ENCODE measurements around the gene BRAT1.
"Not testable (repeated sequence)": the region's sequence is repeated elsewhere in the genome, so short reads cannot be mapped to it uniquely, and the experiment has no call there.

BRAT1 gene

GRCh38 chr7:2535872-2536627, 19.3 kb downstream of the BRAT1 start:
- not testable (repeated sequence) for DNase-seq

DNA sequence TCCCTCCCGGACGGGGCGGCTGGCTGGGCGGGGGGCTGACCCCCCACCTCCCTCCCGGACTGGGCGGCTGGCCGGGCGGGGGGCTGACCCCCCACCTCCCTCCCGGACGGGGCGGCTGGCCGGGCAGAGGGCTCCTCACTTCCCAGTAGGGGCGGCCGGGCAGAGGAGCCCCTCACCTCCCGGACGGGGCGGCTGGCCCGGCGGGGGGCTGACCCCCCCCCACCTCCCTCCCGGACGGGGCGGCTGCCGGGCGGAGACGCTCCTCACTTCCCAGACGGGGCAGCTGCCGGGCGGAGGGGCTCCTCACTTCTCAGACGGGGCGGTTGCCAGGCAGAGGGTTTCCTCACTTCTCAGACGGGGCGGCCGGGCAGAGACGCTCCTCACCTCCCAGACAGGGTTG, 21.1 kb downstream of the BRAT1 start:
- DNase-seq = not testable (repeated sequence)

DNA sequence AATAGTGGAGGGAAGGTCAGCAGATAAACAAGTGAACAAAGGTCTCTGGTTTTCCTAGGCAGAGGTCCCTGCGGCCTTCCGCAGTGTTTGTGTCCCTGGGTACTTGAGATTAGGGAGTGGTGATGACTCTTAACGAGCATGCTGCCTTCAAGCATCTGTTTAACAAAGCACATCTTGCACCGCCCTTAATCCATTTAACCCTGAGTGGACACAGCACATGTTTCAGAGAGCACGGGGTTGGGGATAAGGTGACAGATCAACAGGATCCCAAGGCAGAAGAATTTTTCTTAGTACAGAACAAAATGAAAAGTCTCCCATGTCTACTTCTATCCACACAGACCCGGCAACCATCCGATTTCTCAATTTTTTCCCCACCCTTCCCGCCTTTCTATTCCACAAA, 21.8 kb downstream of the BRAT1 start:
- DNase-seq = not testable (repeated sequence)

DNA sequence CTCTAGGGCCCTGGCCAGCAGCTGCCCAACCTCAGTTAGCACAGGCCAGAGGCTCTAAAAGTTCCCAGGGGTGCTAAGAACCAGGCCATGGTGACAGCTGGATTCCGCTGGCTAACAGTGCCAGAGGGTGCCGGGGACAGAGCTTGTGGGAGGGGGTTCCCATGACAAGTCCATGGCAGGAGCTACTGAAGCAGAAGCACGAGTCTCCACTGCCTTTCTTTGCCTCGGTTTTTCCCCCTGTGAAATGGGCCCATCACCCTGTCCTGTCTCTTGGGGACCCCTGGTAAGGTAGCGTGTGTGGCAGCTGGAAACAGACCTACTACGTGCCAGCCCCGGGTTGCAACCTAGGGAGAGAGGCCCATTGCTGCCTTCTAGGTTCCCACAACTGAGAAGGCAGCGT, 22.5 kb downstream of the BRAT1 start:
- DNase-seq = not testable (repeated sequence)

DNA sequence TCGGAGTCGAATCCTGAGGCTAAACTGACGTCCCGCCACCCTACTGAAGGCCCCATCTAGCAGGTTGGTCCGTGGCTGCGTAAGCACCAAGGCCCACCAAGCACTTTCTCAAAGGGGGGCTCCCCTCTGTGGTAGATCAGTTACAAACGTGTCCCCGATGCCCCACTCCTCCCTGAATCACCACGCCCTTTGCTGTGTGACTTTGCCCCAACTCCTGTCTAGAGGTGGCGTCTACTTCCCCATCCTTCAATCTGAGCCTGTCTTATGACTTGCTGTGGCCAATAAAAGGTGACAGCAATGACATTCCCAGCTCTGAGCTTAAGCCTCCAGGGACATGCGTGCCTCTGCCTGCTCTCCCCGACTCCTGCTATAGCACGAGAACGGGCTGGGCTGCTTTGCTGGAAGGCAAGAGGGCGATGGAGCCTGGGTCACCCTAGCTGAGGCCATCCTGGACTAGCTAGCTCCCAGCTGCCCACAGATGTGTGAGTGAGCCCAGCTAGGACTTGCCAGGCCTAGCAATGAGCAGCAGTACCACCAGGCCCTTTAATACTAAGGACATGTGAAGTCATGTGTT, 23.0 kb downstream of the BRAT1 start:
- not testable (repeated sequence) for DNase-seq

DNA sequence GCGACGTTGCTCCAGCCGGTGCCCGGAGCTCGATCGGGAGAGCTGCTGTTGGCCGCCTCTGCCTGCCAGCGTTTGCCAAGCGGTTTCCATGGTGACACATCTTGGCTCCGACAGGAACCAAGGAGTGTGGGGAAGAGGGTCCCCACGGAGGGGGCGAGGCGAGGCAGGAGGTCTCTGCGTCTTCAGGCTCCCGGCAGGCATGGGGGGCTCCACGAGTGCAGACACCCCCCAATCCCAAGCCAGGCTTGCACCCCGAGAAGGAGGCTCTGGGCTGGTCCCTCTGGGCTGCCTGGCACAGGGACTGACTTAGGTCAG, 23.6 kb downstream of the BRAT1 start:
- DNase-seq = not testable (repeated sequence)

DNA sequence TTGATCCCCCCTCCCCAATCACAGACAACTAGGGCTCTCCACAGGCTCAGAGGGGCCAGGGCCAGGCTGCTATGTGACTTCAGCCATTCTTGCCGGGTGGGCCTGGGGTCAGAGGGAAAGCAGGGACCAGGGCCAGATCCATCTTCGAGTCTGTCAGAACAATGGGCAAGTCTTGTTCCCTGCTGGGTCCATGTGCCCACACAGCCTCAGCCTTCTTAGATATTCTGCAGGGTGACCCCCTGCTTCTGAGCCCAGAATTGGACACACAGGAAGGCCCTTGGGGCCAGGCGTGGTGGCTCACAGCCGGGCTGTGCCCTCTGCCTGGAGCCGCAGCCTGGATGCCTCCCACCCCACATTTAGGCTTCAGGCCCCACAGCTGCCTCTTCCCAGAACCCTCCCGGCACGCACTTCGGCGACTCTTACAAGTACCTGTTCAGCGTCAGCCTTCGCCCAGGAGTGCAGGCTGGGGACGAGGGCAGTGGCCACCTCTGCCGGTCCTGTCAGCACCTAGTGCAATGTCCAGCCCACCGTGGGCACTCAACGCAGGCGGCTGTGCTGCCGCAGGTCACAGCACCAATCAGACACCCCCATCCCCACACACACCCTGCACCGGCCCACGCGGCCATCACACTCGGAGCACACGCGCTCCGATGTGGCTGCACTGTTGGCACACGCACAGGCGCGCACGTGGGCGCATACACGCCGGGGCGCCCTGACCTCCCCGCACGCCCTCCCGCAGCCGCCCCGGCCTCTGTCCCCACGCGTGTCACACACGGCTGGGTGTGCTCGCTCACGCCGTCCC, 24.1 kb downstream of the BRAT1 start:
- not testable (repeated sequence) for DNase-seq

- peak; percentile 36 for DNase-seq
These were observed 25.0 kb downstream of the BRAT1 start for GRCh38 chr7:2530071-2530987.

DNA sequence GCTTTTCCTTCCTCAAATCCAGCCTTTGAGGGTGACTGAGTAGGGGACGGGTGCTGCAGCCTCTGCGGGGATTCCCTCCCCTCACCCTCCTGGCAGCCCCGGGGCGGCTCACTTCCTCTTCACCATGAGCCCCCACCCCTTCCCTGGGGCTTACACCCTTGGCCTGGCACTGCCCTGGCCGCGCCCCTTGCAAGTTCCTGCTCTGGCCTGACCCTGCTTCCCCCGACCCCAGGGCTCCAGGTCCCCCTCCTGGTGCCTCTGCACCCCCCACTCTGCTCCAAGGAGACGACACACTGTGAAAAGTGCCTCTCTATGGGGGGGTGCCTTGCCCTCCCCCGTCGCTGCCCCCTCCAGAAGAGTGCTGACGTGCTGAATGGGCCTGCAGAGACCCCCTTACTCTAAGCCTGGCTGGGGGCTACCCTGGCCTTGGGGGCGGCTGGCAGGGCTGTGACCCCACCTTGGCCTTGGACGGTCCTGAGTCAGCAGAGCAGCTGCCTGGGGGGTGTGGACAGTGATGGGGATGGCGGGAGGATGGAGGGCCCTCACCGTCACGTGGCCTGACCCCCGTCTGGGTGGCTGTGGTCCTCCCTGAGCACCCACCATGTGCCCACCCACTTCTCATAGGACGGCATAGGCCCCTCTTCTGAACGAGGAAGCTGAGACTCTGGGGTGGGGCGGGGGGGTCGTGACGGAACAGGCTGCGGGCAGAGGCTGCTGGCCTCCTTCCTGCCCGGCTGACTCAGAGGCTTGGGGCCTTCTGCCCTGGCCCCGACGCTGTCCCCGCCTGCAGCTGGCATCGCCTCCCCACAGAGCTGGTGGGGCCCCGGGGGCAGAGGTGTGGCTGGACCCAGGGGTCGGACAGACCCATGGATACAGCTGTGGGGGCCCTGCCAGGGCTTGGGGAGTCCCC, 25.9 kb downstream of the BRAT1 start:
- no peak for DNase-seq

- no peak for DNase-seq
These were observed 26.7 kb downstream of the BRAT1 start for GRCh38 chr7:2528481-2529095.

DNA sequence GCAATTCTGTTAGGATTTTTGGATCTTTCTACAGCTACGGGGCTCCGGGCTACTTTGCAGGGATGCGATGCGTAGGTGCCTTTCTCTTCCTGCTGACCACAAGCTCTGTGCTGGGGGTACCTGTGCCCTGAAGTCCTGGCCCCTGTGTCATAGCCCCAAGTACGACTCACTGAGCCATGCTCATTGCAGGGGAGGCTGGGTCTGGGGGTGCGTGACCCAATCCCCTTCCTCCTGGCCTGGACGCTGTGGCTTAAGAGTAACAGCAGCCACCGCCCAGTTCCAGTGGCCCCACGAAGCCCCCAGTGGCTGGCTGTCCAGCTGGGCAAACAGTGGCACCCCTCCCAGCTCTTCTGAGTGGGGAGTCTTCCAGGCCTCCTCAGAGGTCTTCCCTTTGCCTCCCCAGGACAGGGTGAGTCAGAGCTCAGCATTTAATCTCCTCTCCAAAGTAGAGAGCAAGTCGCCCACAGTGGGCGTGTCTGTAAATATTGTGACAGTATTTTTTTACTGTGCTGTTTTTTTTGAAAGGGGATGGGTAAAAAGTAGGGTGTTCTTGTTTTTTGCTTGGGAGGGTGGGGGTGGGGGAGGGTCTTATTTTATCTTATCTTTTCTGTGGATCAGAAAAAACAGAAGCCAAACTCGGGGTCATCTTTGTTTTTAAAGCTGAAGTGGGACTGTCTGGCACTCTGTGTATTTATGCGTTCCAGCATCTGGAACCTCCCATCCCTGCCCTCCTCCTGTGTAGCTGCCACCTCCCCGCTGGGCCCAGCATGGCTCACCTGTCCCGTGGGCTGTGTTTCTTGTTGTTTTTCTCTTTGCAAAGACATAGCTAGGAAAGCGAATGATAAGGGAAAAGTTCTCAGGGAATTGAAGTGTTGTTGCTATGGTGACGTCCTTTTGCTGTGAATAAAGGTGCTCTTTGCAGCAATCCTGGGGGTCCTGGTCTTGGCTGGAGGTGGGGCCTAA, 27.5 kb downstream of the BRAT1 start:
- DNase-seq = peak; percentile 68

GRCh38 chr7:2526659-2527504, 28.4 kb downstream of the BRAT1 start:
- no peak for DNase-seq

- DNase-seq = no peak
These were observed 29.4 kb downstream of the BRAT1 start for GRCh38 chr7:2525658-2526630.

DNA sequence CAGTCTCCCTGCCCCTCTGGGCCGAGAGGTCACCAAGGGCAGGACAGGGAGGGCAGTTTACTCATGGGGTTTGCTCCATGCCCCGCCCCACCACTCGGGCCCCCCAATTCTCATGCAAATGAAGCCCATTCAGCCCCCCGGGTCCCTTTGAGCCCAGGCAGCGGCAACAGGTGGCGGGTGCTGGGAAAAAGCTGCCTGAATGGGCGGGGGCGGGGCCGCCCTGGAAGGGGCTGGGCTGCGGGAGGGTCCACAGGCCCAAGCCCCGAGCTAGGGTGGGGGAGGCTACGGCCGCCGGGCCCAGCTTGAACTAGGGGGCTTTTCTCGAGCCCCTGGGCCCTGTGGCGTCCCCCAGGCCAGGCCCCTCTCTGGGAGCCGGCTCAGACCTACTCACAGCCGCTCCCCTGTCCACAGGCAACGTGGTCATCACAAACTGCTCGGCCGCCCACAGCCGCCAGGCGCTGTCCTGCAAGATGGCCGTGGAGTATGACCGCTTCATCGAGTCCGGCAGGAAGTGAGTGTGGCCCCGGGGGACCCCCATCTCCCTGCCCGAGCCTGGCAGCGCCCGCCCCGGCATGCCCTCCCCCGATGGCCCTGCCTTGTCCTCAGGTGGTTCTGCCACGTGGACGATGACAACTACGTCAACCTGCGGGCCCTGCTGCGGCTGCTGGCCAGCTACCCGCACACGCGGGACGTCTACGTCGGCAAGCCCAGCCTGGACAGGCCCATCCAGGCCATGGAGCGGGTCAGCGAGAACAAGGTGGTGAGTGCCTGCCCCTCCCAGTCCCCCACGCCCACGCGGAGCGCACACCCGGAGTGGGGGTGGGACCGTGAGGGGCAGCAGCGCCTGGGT, 30.3 kb downstream of the BRAT1 start:
- no peak for DNase-seq

DNA sequence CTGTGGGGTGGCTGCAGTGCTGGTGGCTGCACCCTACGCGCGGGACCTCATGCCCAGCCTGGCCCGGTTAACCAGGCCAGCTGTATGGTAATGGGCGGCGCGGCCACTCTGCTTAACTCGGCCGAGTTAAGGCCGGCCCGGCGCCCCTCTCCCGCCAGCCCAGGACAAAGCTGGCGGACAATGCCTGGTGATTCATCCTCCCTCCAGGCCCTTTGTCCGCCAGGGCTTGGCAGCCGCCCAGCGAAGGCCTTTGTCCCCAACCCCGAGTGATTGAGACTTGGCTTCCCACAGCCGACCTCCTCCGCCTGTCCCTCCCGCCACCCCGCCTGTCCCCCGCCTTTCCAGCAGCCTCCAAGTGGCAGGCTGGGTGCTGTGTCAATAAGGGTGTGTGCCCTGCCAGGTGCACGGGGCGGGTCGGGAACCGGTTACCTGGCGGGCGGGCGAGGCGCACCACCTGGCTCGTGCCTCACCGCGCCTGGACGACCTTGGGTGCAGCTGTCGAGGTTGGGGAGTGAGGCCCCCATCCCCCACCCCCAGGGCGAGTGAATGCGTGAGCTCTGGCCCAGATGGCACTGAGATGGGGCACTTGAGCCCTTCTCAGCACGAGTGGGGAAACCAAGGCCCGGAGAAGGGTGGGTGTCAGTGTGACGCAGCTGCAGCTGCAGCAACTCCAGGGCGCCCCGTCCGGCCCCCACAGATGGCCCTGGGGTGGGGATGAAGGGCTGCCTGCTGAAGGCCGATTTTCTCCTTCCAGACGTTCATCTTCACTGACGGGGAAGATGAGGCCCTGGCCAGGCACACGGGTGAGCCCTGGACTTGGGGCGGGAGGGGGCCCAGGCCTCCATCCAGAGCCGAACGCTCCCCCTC, 31.1 kb downstream of the BRAT1 start:
- no peak for DNase-seq

DNA sequence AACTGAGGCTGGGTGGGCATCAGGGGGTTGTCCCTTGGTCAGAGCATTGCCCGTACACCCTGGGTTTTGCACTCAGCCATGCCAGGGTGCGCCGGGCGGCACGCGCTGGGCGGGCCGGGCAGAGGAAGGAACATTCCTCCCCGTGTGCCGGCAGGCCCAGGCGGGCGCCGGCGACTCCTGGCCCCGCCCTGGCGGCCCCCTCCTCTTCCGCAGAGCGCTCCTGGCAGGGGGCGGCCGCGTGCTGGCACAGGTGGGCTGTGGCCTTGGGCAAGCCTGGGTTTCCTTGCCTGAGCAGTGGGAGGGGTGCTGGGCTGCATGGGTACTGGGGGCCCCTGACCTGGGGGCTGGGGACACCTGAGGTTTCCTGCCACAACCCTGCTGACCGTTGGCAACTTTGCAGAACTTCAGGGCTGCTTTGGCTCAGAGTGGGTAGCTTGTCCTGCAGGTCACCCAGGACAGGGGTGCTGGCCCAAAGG, 31.8 kb downstream of the BRAT1 start:
- no peak for DNase-seq

Data from hematopoietic multipotent progenitor cell treated with erythropoietin and hydrocortisone succinate and interleukin-3 and kit ligand, for 8 days (in vitro differentiated cells).